ENCODE results near the gene RPTOR. TPM values are rescaled to one million over a fixed set of nuclear protein-coding genes. Genes with fewer than 3 reads are reported as not detected.

Gene RPTOR
- total RNA-seq, 2 experiments from 2014 or later: 53.1 to 54.0 TPM

- CTCF ChIA-PET: interaction anchor here (1.6 kb wide), 1 partner anchor 10 kb away, joined by 5 read pairs; no protein-coding TSS in a partner anchor
Observed at GRCh38 chr17:81013642-81014041, 469.0 kb downstream of the RPTOR start.

GRCh38 chr17:81015136-81015535 is 470.5 kb downstream of the RPTOR start:
- Mint-ChIP-seq H3K4me1 (ENCODE audit: low read depth) (peaks cover 38% of the 10 kb centered on the region), H3K4me3 (no peak overlapping the region), H3K27me3 (ENCODE audit: low read depth) (no peaks in the 10 kb centered on the region), H3K36me3 (ENCODE audit: low read depth) (peaks cover 20% of the 10 kb centered on the region), H3K9me3 (ENCODE audit: insufficient read depth) (peaks cover 26% of the 10 kb centered on the region), H3K27ac (no peak overlapping the region)
- ATAC-seq: no peak
- CTCF ChIA-PET: interaction anchor here (1.0 kb wide), 2 partner anchors 9 to 87 kb away, joined by 3 to 4 read pairs; no protein-coding TSS in a partner anchor
- POLR2A ChIA-PET: interaction anchor here (0.8 kb wide), 1 partner anchor 24 kb away, joined by 3 read pairs; the partner anchor contains the start of gene CHMP6
- DNase-seq: no peak

More at GRCh38 chr17:81013642-81014041, 469.0 kb downstream of the RPTOR start:
- no peak overlapping the region for H3K4me3 Mint-ChIP-seq
- ATAC-seq (no peak), DNase-seq (no peak)
- peaks cover 26% of the 10 kb centered on the region for H3K9me3 Mint-ChIP-seq (ENCODE audit: insufficient read depth)
- POLR2A ChIA-PET: no interaction called here
- peaks cover 20% of the 10 kb centered on the region for H3K36me3 Mint-ChIP-seq (ENCODE audit: low read depth)
- H3K27ac Mint-ChIP-seq: no peak overlapping the region
- peaks cover 32% of the 10 kb centered on the region for H3K4me1 Mint-ChIP-seq (ENCODE audit: low read depth)
- no peaks in the 10 kb centered on the region for H3K27me3 Mint-ChIP-seq (ENCODE audit: low read depth)

Other genes with a start within 250 kb of the RPTOR start
- 10 to 100 TPM; 15.7 to 18.7 TPM for gene ENDOV, start 129.7 kb upstream of the RPTOR start, total RNA-seq
- 10 to 100 TPM; 16.7 to 18.9 TPM for gene NPTX1, start 68.2 kb upstream of the RPTOR start, total RNA-seq

Data from activated CD8-positive, alpha-beta T cell treated with anti-CD3 and anti-CD28 coated beads, Interleukin-2, amount 10 ng/mL, durations not matched to agents 7 days and 5 days (primary cell).